Femur (tissue), 1 donor: ENCODE data around the gene CXCR6.

ENCODE experiments used
- DNase-seq: peaks from one replicate; pipeline ENCODE4 v3.0.0-alpha.2; 2017

Gene CXCR6

DNA sequence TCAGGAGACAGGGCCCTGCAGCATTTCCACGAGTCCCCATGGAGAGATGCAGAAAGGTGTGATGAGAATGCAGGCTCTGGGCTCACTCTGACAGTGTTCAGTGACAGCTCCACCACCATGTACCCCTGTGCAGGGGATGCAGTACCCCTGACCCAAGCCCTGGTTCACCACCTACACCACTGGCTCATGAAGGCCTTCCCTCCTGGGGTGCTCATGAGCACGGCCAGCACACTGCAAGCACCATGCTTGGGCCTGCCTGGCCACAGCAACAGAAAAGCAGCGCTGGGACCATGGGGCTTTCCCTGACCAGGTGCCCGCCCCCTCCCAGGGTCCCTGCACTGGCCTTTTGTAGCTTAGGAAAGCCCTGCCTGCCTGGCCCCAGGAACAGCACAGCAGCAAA, 6.2 kb downstream of the CXCR6 start:
- DNase-seq, result no peak

DNA sequence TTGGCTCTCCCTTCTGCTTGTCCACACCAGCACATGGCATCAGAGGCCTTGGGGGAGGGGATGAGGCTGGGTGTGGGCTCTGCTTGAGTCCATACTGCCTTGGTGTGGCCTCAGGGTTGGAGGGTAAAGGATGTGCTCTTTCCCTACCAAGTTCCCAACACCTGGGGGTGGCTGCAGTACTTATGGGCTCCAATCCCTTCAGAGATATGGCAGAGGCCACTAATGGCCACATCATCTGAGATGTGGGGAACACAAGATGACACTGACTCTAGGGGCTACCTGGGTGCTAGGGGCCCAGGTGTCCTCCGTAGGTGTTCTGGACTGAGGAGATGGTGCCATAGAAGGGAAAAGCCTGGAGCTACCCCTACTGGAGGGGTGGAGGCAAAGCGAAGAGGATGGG, 6.9 kb downstream of the CXCR6 start:
- no peak for DNase-seq

DNA sequence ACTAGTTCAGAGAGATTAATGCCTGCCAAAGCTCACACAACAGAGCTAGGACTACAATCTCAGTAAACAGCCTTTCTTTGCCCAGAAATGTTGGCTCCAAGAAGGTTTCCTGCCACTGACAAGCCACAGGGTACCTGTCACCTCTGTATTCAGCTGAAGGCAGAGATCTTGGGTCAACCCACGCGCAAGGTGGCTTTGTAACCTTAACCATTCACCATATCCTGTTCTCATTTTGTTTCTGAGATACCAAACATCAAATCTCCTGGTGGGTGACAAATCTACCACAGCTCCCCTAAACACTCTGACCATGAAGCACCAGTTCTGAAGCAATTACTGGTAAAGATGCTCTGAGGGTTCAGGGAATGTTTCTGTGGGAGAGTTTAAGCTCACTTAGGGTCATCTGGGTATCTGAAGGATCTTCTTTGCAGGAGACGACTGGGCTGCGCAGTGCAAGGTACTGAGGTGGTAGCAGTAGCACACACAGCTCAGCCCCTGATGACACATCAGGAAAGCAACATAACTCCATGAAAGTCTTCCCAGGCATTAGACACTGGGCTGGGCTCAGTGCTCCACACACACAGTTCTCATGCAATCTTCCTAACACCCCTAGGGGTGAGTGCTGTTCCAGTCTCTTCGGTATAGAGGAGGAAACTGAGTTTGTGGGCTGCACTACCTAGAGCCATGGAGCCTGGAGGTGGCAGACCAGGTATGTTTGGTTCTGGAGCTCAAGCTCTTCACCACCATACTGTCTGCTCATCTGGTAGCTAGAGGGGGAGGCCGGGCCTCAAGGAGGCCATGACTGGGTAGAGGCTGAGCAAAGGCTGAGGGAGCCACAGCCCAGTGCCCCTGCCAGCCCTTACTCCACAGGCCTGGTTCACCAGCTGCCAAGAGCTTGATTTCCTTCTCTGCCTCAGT, 7.7 kb downstream of the CXCR6 start:
- DNase-seq, result no peak

DNA sequence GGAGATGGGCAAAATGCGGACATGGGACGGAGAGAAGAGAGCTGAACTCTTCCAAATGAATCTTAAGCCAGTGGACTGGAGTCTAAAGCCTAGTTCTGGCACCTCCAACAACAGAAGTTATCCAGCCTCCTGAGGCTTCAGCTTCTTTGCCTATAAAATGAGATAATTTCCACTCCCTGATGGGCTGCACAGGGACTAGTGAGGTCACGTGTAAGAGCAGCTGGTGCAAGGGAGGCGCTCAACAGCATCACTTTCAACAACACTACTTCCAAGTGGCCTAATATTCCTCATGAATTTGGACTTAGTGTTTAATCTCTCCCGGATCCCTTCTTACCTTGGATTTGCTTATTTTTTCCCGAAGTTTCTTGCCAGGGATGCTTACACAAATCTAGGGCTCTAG, 8.7 kb downstream of the CXCR6 start:
- DNase-seq, result no peak

DNA sequence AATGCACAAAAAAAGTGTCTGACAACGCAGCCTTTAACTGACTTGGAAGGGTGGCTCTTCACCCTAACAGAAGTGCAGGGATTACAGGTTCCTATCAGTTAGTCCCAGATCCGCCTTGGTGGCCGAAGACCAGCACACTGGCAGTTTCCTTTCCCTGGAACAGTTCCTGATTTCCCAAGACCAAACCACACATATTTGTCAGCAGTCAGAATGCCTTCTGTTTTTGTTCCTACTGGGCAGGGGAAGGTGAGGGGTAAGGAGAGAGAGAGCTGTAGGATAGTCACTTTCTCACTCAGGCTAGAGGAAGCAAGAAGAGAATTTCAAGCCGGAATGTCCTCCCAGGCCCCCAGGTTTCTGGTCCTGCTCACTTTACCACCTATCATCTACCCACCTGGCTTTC, 9.2 kb downstream of the CXCR6 start:
- no peak for DNase-seq

DNA sequence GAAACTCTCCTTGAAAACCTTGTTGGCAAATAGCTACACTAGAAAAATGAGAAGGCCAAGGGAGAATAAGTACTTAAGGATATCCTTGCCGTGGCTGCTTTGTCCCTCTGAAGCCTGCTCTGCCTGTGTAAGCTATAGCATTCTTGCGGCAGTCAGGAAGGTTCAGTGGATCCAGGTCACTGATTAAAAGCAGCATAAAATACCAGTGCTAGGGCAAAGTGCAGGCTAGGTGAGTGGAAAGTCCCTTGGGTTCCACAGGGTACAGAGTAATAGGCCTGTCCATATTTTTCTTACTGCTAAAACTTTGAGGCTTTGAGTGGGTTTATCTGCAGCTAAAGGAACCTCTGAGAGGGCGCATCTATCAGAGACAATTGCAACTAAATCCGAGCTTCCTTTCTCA, 10.3 kb downstream of the CXCR6 start:
- no peak for DNase-seq

DNA sequence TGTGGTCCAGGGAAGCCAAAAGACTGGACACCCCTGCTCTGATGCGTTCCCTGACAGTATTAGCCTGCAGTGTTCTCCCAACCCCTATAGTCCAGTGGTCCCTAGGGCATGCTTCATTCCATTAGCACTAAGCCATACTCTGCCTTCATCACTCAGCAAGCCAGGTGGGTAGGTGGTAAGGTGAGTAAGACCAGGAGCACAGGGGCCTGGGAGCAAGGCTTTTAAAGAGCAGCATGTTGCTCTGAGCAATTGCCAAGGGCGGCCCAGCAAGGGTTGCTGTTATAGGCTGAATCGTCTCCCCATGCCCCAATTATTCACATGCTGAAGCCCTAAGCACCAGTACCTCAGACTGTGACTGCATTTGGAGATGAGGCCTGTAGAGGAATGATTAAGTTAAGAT, 11.0 kb downstream of the CXCR6 start:
- DNase-seq, result no peak

DNA sequence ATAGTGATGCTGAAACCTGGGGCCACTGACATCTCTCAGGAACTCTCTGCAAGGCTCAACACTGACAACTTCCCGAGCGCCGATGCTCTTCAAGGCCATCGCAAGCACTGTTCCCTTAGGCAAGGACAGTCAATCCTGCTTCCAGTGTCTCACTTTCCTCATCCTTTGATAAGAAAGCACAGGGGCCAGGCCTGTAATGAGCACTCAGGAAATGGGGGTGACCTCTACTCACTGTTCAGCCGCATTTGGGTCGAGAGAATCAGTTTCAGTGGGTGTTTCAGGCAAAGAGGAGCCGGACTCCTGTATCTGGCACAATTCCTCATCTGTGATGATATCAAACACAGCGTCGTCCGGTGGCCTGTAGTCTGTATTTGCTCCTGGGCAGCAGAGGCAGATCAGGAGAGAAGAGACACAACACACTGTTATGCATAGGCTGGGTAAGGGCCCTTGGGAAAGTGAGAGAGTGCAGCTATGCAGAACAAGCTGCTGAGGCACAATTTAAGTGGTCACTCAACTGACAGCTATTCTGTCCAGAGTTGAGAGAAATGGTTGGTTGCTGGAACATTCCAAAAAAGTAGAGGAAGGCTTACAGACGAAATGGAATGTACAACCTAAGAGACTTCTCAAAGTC, 11.9 kb downstream of the CXCR6 start:
- DNase-seq, result no peak

DNA sequence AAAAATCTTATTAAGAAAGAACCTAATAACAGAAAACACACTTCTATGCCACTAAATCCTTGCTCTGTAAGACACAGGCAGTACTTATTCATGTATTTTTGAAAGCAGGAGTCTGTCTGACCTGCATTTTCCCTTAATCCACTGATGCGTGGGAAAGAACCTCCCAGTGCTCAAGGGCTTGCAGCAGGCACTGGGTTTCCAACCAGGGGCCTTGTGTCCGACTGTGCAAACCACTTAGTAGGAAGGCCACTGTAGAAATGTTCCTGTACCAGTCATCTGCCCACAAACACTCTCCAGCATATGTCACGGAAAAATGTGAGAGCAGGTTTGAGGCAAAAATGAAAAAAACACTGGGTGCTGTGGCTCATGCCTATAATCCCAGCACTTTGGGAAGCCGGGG, 12.4 kb downstream of the CXCR6 start:
- DNase-seq, result no peak

DNA sequence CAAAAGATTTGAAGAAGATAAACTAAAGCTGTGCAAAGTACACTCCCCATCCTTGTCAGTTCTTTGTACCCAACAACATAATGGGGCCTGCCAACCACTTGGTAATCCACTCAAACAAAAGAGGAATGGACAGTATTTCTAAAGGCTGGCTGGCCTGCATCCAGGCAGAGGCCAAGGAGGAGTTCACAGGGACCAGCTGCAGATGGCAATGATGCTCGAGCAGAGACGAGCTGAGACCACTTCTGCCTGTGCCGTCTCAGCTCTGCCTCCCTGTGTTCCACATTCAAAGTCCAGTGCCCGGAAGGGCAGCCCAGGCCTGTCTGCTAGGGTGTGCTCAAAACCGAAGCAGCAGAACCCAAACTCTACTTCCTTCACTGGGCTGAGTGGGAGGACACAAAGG, 14.3 kb downstream of the CXCR6 start:
- DNase-seq, result no peak

DNA sequence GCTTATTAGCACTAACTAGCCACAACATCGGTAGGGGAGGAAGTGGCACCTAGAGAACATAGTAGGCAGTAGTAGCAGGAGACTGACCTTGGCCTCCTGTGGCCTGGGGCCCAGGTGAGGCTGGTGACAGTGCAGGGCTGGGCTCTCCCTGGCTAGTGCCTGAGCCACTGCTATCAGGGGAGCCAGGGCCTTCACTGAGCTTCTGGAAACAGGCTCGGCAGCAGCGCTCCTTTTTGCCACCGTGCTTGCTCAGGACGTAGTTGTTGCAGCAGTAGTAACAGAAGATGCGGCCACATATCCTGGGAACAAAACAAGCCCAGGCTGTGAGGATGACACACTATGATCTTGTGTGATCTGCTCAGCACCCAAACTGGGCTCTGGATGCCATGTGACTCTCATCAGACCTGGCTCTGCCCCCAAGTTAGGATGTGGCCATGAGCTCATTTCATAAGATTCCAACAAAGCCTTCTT, 15.1 kb downstream of the CXCR6 start:
- DNase-seq, result no peak

DNA sequence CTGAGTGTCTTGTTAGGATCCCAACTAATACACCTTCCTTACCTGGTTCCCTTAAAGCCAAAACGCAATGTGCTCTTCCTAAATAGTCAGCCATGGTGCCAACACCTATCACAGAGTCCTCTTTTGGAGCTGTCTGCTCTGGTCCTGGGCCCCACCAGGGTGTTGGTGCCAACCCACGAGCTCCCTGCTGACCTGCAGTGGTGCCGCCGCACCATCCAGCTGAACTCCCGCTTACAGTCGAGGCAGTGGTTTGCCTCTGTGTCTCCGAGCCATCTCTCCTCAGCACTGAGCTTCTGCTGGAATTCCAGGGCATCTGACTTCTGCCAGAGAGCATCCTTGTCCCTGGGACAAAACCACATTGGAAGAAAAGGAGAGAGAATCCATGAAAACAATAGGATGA, 15.9 kb downstream of the CXCR6 start:
- no peak for DNase-seq

DNA sequence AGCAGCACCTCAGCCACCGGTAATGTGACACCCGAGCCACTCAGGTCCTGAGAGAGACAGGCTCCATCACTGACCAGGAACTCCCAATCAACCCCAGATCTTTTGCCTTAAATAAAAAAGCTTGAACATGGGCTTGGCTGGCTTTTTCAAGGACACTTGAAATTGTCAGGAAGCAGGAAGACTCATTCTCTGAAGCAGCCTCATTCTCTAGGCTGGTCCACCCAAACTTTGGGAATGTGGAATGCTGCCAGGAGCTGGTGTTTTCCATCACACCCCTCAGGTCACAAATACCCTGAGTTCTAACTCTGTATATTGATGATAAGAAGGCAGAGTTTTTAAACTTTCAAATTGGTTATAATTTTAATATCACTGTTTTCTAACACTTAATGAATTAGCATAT, 17.0 kb downstream of the CXCR6 start:
- DNase-seq, result no peak

DNA sequence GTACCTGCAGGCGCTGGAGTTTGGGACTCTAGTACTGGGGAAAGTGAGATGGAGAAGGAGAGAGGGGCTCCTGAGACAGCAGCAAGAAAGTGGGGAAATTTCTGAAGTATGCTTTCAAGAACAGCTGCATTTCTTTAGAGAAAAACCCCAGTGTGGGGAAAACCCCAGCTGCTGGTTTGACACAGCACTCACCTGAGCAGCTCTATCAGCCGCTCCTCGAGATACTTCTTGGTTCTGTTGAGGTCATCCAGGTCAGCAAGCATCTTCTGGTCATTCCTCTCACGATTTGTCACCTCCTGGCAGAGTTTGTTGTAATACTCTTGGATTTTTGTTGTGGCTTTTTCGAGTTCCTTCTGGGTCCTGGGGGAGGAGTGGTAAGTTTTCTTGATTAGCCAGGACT, 18.8 kb downstream of the CXCR6 start:
- no peak for DNase-seq

DNA sequence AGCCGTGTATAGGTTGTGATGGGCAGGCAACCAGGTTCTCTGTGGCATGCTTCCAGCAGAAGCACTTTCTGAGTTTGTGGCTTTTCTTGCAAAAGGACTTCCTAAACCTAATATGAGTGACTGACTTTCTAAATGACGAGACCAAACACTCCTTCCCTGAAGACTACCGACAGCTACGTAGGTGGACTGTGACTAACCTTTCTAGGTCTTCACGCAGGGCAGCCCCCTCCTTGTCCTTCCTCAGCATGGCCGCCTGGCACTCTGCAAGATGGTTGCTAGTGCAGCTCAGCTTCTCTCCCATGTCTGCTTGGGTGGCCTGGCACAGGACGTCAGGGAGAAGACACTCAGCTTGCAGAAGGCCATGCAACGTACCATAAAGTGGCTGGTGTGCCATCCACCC, 20.9 kb downstream of the CXCR6 start:
- DNase-seq, result no peak

DNA sequence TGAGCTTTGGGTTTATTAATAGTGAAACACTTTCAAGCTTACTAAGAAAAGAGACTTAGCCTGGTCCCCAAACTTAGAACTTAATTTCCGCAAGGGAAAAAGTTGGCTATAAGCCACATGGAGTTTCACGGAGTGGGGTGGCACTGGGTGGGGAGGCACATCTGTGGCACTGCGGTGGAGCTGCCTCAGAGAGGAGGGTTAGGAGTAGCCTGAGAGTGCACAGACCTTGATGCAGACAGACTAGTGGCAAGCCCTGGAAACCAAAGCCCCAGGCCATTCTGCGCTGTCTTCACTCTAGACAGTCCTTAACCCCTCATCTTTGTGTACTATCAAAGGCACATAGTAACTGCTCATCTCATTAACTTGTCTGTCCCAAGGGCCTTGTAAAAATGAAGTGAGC, 22.0 kb downstream of the CXCR6 start:
- no peak for DNase-seq

DNA sequence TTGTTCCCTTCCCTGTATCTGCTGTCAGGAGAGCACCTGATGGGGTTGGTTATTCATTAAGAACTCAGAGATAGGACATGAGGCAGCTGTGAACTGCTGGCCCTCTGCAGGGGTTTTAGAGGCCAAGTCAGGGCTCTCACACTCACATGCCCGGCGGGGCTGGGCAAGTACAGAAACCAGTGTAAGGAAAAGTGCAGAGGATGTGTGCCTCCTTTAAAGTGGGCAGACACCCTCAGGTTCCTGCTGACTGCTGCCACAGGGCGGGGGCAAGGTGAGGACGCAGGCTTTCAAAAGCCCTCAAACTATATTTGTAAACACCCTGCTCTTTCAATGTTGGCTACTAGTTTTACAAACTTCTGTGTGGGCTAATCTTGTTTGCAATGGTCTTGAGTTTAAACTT, 22.4 kb downstream of the CXCR6 start:
- no peak for DNase-seq

DNA sequence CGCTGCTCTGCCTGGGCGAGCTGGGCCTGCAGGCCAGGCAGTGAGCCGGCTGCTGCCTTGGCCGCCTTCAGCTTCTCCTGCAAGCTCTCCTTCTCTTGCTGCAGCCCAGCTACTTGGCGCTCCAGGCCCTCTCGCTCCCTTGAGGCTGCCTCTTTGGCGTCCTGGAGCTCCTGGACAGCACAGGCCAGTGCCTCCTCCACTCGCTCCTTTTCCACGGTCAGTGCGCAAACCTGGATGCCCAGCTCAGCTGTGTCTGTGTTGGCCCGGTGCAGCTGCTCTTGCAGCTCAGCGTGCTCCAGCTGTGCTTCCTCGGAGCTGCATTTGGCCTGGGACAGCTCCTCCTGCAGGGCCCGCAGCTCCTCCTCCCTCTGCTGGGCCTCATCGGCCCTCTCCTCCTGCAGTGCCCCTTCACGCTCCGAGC, 23.1 kb downstream of the CXCR6 start:
- DNase-seq, result peak; percentile 56

DNA sequence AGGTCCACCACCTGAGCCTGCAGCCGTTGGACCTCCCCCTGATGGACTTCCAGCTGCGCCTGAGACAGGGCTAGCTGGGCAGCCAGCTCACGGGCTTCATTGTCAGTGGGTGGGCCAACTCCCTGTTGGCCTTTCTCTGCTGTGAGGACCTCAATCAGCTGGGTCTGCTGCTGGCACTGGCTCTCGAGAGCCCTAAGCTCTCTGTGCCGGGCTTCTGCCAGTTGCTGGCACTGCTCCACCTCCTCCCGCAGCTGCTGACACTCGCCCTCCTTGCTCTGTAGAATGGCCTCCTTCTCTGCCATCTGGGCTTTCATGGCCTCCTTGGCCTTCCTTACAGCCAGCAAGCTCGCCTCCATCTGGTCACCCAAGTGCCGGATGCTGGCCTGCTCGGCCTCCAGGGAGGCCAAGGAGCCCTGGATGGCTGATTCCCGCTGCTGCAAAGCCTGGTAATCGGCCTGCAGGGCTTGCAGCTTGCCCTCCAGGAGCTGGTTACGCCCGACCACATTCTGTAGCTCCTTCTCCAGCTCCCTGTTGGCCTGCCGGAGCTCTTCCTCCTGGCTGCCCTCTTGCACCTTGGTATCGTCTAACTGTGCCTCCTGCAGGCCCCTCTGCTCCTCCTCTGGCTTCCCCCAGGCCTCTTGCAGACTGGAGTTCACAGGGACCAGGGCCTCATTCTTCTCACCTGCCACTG, 23.8 kb downstream of the CXCR6 start:
- no peak for DNase-seq

DNA sequence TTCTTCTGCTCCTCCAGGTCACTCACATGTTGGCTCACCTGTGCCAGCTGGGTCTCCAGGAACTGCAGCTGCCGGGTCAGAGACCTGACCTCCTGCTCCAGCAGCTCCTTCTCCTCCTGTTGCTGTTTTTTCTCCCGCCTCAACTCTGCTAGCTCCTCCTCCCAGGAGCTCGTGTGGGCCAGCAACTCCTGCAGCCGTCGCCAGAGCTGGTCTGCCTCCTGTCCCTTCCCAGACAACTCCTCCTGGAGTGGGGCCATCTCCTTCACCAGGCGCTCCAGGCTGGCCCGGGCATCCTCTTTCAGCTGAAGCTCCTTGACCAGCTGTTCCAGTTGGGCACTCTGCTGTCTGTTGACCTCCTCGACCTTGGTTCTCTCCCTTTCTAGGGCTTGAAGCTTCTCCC, 24.5 kb downstream of the CXCR6 start:
- DNase-seq, result no peak

DNA sequence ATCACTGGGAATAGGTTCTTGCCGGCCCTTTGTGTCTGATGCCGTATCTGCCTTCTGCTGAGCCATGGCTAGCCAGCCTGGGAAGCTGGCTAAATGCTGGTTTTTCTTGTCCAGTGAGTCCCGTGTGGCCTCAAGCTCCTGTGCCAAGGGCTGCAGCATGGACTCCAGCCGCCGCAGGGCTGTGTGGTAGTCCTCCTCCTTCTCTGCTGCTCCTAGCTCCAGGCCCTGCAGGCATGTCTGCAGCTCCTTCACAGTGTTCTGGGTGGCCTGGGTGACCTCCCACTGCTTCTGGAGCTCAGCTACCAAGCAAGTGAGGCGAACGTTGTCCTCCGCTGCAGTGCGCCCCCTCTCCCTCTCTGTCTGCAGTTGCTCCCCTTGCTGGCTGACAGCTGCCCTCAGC, 24.9 kb downstream of the CXCR6 start:
- no peak for DNase-seq

DNA sequence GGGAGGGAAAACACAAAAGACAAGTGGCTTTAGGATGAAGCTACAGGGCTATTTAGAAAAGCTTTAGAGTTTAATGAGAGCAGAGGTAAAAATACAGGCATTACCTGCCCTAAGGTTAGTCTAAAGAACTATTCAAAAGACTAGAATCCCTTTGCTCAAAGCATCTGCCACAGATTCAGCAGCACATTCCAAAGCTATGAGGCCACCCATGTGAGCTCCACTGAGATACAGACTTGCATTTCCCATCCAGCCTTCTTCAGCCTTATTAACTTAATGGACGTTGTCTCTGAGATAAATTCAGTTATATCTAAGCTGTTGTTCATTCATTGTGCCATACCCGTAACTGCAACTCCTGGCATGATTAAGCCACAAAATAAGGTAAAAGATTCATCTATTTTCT, 25.4 kb downstream of the CXCR6 start:
- DNase-seq, result no peak

DNA sequence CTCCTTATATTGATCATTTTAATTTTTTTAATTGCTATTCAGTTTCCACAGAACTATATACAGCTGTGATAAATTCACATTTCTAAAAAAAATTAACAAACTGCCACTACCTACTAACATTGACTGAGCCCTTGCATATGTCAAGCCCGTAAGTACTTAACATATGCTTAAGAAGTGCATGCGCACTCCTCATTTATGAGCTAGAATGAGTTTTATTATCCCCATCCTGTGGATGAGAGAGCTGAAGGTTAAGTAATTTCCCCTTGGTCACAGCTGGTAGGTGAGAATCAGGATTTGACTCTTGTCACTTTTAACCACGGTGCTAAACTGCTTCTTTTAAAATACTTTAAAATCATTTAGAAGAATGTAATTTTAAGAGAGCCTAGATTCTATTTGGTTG, 25.9 kb downstream of the CXCR6 start:
- DNase-seq, result no peak

DNA sequence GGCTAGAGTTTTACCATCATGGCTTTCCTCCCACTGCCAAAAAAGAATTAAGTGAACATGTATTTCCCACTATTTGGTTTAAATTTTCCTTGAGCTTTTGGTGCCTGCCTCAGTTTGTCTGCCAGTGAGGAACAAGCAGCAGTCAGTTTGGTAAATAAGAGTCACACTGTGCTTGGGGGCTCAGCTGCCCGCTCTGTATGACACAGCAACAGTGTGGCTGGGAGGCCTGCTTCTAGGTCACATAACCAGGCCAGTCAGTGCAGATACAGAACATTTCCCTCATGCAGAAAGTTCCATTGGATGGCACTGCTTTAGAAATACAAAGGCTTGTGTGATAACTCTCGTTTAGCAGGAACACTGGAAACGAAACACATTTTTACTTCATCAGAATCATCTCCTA, 26.7 kb downstream of the CXCR6 start:
- no peak for DNase-seq
